Breast epithelium (tissue), 3 donors: Measurements from ENCODE around the gene REC8.

Source experiments
- POLR2A ChIP-seq: fragments of 450-650 bp; IDR thresholded peaks from one replicate; pipeline ENCODE4 v1.6.1; 2016; ENCODE audit warnings: antibody characterized with exemption, mild to moderate bottlenecking, moderate library complexity
- POLR2AphosphoS5 ChIP-seq, 3 donors: sonication (generic); formaldehyde crosslinking; IDR thresholded peaks; one replicate each; pipeline ENCODE4 v1.6.1; 2017; ENCODE audit warnings: antibody characterized with exemption in 3 of 3
- TF ChIP-seq, protein P1 (sequence below), 3 donors: fragments of 450-650 bp; IDR thresholded peaks; one replicate each; pipeline ENCODE4 v1.5.1; 2016 to 2017; ENCODE audit warnings: antibody characterized with exemption in 3 of 3, mild to moderate bottlenecking in 3 of 3, moderate library complexity in 3 of 3

DNA sequence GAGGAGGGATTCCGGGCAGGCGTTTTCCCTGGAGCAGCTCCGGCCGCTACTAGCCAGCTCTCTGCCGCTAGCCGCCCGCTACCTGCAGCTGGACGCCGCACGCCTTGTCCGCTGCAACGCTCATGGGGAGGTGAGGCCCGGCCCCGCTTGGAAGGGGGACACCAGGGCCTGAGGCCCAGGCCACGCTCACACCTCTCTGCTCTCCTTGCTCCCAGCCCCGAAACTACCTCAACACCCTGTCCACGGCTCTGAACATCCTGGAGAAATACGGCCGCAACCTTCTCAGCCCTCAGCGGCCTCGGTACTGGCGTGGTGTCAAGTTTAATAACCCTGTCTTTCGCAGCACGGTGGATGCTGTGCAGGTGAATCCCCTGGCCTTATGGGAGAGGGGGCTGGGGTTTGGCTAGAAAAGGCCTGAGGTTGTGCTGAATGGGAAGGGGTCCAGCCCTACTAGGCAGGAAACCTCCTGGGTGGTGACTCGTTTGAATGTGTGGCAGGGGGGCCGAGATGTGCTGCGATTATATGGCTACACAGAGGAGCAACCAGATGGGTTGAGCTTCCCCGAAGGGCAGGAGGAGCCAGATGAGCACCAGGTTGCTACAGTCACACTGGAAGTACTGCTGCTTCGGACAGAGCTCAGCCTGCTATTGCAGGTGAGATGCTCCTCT is 24.0 kb upstream of the REC8 start:
- TF ChIP-seq, protein P1, sequence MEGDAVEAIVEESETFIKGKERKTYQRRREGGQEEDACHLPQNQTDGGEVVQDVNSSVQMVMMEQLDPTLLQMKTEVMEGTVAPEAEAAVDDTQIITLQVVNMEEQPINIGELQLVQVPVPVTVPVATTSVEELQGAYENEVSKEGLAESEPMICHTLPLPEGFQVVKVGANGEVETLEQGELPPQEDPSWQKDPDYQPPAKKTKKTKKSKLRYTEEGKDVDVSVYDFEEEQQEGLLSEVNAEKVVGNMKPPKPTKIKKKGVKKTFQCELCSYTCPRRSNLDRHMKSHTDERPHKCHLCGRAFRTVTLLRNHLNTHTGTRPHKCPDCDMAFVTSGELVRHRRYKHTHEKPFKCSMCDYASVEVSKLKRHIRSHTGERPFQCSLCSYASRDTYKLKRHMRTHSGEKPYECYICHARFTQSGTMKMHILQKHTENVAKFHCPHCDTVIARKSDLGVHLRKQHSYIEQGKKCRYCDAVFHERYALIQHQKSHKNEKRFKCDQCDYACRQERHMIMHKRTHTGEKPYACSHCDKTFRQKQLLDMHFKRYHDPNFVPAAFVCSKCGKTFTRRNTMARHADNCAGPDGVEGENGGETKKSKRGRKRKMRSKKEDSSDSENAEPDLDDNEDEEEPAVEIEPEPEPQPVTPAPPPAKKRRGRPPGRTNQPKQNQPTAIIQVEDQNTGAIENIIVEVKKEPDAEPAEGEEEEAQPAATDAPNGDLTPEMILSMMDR (IDR thresholded peaks at IDR 0.05): no peak
- TF ChIP-seq POLR2AphosphoS5 (IDR thresholded peaks at IDR 0.05) (no peak), POLR2A (no peak)
